Measurements from ENCODE around the gene SLC66A2.
"Not testable (repeated sequence)": the region's sequence is repeated elsewhere in the genome, so short reads cannot be mapped to it uniquely, and the experiment has no call there.

Gene SLC66A2

DNA sequence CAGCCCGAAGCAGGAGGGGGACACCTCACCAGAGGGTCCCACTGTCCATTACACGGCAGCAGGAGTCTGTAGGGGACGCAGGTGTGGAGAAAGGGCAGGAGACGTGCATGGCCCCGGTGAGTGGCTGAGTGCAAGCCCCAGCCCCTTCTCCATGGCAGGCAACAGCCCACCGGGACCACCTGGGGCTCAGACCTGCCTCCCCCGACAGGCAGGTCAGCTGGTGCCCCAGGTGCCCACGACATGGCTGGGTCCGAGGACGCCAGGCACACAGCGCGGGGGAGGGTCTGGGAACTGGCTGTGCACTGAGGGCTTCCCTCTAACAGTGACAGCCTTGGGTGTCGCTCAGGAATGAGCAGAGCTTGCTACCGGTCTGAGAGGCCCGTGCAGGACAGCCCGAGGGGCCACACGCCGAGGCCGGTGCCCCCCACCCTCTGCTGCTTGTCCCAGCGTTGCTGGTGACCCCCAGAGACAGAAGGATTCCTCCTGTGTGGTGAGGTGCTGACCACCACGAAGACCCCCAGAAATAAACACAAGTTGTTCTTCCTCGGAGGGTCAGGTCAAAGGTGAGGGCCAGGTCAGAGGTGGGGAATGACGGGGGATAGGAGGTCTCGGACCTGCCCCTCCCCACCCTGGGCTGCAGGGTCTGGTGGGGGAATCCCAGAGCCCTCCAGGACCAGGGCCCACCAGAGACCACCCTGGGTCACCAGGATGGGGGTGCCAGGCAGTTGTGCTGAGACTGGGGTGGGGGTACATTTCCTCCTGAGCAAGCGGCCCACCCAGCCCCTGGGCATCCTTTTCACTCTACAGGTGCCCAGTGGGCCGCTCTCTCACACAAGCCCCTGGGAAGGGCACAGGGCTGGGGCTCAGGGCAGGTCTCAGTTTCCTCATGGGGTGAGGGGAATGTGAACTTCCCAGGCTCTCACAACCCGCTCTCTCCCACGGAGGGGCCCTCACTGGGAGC lies 50.6 kb downstream of the SLC66A2 start:
- DNase-seq: no peak

GRCh38 chr18:79899609-79900445 lies 51.6 kb downstream of the SLC66A2 start:
- no peak for DNase-seq

GRCh38 chr18:79898952-79899608 lies 52.4 kb downstream of the SLC66A2 start:
- no peak for DNase-seq

DNA sequence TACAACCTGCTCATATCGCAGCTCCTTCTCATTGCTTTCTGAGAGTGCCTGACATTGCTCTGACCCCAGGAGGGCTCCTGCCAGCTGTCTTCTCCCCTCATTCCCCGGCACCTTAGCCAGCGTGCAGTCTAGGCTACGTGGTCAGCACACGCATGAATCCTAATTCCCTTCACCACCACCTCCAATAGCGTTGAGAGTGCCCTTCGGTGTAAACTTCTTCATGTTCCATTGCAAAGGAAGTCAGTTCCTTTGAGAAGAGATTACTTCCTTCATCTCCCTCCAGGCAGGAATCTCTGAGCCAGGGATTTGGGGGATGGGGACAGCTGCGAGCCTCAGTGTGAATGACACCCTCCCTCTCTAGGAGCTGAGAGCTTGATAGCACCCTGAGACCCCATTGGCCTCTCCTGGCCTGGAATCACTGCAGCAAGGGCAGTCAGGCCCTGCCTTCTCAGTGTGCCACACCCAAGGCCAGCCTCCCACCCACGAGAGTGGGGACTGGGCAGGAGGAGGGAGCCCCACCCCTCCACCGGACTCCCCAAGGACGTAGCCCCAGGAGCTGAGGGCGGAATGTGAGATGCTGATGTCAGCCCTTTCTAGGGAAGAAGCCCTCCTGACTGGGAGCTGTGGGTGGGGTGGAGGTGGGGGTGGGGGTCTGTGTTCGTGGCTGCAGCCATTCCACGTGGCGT lies 53.4 kb downstream of the SLC66A2 start:
- DNase-seq: no peak

GRCh38 chr18:79896738-79897137 lies 54.7 kb downstream of the SLC66A2 start:
- no peak for DNase-seq

- DNase-seq: no peak
These were observed 60.8 kb downstream of the SLC66A2 start for GRCh38 chr18:79890674-79891073.

DNA sequence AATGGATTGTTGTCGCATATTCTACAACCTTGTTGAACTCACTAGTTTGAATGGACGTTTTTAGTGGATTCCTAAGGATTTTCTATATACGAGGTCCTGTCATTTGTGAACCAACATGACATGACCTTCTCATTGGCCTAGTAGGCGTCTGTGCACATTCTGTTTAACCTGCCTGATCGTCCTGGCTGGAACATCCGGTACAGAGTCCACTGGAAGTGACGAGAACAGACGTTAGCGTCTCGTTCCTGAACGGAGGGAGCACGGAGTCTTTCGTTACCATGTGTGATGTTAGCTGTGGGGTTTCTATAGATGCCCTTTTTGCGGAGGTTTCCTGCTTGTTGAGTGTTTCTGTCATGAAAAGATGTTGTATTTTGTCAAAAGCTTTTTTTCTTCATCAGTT lies 61.9 kb downstream of the SLC66A2 start:
- no peak for DNase-seq

DNA sequence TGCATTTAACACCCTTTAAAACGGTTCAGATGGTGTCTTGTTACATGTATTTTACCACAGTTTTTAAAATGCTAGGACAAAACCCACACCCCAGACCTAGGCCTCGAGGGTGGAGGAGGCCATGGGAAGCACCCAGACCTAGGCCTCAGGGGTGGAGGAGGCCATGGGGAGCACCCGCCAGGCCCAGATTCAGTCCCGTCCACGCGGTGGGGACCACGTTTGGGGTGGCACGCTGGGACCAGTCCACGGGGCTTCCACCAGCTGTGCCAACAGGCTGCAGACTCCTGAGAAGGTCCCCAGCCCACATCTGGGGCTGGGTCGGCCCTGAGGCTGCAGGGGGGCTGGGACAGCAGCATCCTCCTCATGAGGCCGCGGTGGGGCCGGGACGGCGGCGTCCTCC lies 63.4 kb downstream of the SLC66A2 start:
- no peak for DNase-seq

GRCh38 chr18:79887181-79888000 lies 64.1 kb downstream of the SLC66A2 start:
- DNase-seq: no peak

- no peak for DNase-seq
These were observed 66.3 kb downstream of the SLC66A2 start for GRCh38 chr18:79884963-79885728.

- no peak for DNase-seq
These were observed 67.0 kb downstream of the SLC66A2 start for GRCh38 chr18:79884294-79884962.

- no peak for DNase-seq
These were observed 67.8 kb downstream of the SLC66A2 start for GRCh38 chr18:79883461-79884293.

DNA sequence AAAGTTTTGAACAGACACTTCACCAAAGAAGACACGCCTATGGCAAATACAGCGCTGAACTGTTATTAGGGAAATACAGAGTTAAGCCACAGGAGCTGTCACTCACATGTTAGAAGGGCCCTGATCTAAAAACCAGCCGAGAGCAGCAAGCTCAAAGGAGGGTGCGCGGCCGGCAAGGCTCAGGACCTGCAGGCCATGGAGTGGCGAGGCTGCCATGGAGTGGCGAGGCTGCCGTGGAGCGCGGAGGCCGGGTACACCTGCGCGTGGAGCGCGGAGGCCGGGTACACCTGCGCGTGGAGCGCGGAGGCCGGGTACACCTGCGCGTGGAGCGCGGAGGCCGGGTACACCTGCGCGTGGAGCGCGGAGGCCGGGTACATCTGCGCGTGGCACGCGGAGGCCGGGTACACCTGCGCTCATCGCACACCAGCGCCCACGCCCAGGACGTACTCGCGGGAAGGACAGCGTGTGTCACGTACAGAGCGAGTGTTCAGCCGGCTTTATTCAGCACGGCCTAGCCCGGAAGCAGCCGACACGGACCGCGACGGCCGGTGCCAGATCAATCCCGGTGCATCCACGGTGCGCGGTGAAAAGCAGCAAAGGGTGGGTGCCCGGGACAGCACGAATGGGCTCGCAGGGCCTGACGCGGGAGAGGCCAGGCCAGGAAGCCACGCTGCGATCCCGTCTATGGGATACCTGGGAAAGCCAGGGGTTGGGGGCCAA lies 68.8 kb downstream of the SLC66A2 start:
- DNase-seq: no peak

DNA sequence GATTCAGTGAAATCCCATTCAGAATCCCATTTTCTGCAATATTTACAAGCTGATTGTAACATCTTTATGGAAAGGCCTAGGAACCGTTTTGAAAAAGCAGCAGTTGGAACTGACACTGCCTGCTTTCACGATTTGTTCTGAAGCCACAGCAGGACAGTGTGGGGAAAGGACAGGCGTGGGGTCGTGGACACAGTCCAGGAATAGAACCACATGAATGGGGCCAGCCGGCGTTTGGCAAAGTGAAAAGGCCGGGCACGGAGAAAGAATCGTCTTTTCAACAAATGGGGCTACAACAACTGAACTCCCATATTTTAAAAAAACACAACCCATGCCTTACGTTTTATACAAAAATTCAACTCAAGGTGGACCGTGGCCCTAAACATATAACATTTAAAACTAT lies 69.8 kb downstream of the SLC66A2 start:
- no peak for DNase-seq

- DNase-seq: no peak
These were observed 71.9 kb downstream of the SLC66A2 start for GRCh38 chr18:79879566-79879965.

DNA sequence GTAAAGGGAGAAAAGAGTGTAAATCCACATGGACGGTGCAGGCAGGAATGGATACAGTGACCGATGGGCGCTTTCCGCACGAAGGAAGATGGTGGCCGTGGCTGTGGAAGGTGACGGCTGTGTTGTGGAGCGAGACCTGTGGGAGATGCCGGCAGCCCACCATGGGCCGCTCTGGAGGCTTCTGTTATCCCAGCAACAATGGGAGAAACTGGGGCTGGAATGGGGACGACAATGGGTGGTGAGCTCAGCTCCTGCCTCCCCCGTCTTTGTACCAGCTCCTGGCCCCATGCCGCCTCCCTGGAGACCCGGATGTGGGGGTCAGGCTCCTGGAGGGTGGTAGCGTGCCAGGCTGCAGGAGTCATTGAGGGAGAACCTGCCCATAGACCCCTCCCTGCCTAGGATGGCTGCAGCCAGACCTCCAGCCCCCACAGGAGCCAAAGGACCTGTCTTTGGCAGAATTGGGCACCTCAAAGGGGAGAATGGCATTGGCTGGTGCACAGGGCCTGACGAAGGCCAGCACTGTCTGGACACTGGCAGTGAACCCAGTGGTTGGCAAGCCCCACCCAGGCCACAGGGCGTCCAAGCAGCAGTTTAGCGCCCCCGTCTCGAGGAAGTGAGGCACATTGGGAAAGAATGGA lies 72.6 kb downstream of the SLC66A2 start:
- no peak for DNase-seq

DNA sequence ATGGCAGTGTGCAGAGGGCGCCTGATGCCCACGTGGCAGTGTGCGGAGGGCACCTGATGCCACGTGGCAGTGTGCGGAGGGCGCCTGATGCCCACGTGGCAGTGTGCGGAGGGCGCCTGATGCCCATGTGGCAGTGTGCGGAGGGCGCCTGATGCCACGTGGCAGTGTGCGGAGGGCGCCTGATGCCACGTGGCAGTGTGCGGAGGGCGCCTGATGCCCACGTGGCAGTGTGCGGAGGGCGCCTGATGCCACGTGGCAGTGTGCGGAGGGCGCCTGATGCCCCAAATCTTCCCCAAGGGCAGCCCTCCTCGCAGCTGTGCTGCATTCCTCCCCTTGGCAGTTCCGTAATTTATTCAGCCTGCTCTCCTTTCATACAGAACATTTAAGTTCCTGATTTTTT lies 73.2 kb downstream of the SLC66A2 start:
- not testable (repeated sequence) for DNase-seq

All from CD4-positive, alpha-beta T cell treated with Interleukin-15 for 1 hour (primary cell).